HG03103 (cell line): ENCODE results near the gene TMEM233.

Experiments used
- ATAC-seq: cut with Tn5 transposase; IDR thresholded peaks from one replicate; pipeline ENCODE4 v1.9.1; 2021; ENCODE audit warnings: low read depth; ENCODE audit not compliant: unreplicated experiment

The TMEM233 gene

DNA sequence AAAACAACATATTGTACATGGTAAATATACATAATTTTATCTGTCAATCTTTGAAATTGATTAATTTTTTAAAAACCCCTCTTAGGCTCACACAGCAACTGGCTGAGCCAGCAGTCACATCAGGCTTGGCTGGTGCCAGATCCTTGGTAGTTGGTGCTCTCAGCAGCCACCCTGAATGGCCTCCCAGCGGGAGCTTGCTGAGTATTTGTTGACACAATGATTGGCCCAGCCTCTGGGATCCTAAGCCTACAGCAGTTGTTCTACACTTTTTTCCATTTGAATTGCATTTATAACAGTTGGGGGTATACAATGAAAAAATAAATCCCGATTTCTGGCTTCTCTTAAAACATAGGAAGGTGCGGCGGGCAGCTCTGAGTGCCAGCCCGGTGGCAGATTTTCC is 85.5 kb downstream of the TMEM233 start:
- no peak for ATAC-seq

- no peak for ATAC-seq
Observed at GRCh38 chr12:119679490-119679889, 85.9 kb downstream of the TMEM233 start.

DNA sequence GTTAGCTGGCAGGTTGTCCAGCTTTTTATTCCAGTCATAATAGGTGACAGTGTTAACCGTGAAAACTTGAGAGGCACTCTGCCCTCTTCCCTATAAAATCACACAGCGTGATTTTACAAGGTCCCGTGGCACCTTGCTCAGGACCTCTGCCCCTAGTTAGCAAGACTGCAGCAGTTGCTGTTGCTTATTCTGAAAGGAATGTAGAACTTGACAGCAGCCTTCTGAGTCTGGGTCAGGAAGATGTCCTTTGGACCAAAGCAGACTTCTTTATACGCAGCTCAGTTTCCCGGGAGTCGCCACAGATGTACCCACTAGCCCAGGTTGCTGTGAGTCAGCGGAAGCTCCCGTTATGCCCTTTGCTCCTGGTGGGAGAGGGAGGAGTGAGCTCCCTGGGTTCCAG is 87.5 kb downstream of the TMEM233 start:
- ATAC-seq, result no peak

GRCh38 chr12:119681728-119682638 is 88.4 kb downstream of the TMEM233 start:
- ATAC-seq, result peak; percentile 51

DNA sequence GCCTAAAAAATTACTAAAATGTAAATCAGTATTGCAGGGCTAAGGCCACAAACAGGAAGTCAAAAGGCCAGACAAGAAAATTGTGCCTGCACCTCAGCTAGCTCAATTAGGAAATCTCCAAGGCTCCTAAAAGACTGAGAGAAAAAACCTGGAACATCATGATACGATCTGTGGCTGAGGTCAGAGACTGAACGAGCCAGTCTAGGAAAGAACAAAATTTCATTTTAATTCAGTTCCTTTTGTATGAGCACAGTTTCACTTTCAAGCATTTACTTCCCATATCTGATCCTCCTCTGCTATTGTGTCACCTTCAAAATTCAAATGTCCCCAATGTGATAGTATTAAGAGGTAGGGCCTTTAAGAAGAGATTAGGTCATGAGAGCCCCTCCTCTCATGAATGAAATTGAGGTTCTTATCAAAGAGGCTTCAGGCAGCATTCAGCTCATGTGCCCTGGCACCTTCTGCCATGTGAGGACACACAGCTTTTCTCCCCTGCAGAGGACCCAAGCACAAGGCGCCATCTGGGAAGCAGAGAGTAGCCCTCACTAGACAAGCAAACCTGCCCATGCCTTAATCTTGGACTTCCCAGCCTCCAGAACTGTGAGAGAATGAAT is 89.2 kb downstream of the TMEM233 start:
- no peak for ATAC-seq

GRCh38 chr12:119683413-119683812 is 89.8 kb downstream of the TMEM233 start:
- ATAC-seq, result no peak

DNA sequence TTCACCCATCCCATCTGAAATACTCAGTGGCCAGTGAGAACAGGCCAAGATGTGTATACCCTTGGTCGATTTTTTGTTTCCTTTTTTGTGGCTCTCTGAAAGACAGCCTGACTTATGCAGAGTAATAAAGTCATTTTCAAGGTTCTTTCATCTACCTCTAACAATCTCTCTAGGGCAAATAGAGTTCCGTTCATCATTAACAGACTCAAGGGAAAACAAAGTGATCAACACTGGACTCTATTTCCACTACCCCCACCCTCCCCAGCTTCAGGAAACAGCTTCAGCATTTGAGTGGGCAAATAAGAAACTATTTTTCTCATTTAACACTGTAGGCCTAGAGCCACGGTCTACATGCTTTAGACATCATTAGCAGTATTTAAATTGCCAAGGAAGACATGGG is 90.2 kb downstream of the TMEM233 start:
- ATAC-seq, result no peak

GRCh38 chr12:119684711-119685369 is 91.3 kb downstream of the TMEM233 start:
- no peak for ATAC-seq

GRCh38 chr12:119685375-119685774 is 91.8 kb downstream of the TMEM233 start:
- no peak for ATAC-seq

DNA sequence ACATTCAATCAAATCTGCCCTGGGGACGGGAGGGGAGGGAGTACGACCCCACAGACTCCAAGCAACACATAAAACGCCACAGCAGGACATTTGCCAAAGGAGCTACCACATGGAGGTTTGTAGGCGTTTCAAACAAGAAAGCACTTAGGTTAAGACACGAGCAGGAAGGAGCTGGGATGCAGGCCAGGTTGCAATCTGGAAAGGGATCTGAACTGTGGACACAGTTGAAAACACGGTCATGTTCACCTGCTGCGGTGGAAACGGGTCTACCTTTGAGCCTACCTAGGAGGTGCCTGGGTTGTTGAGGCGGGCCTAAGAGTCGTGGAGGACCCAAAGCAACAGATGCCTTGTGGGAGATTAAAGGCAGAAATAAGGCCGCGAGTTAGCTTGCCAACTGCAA is 92.8 kb downstream of the TMEM233 start:
- no peak for ATAC-seq

- ATAC-seq, result no peak
Observed at GRCh38 chr12:119686776-119687175, 93.2 kb downstream of the TMEM233 start.

GRCh38 chr12:119687406-119687805 is 93.8 kb downstream of the TMEM233 start:
- ATAC-seq, result no peak

- no peak for ATAC-seq
Observed at GRCh38 chr12:119687879-119688278, 94.3 kb downstream of the TMEM233 start.

DNA sequence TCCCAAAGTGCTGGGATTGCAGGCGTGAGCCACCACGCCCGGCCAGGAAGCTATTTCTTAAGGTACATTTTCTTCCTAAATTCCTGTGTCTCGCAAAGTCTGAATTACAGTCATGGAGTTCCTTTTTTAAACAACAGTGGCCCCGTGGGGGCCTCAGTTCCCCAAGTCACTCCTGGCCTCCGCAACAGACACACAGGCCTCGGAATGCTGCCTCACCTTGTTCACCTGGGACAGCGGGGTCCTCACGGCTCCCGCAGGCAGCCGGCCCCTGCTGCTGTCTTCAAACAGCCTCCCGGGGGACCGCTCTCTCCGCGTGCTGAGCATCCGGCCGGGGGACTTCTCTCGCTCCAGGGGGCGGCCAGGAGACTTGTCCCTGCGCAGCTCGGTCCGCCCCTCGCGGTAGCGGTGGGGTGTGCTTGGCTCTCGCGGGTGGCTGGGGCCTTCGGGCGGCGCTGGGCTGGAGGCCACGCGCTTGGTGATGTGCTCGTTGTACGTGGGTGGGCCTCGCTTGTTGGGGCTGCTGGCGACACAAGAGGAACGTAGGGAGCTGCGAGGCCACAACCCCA is 96.4 kb downstream of the TMEM233 start:
- ATAC-seq, result no peak

GRCh38 chr12:119691202-119691810 is 97.7 kb downstream of the TMEM233 start:
- no peak for ATAC-seq

DNA sequence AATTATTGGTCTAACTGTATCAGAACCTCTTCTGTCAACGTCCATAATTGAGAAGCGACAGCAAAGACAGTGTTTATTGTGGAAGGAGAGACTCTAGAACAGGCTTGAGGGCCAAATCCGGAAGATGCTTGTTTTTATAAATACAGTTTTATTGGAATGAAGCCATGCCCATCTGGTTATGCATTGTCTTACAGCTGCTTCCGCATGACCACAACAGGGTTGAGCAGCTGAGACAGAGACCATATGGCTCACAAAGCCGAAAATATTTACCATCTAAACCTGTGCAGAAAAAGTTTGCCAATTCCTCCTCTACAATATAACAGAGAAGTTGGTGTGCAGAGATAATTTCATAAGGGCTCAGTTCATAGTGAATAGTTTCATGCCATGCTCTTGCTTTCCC is 98.8 kb downstream of the TMEM233 start:
- ATAC-seq, result no peak
